ENCODE measurements around the gene KRTAP4-16. TPM values are rescaled to one million over a fixed set of nuclear protein-coding genes. Genes with fewer than 3 reads are reported as not detected.
"Not testable (repeated sequence)": the region's sequence is repeated elsewhere in the genome, so short reads cannot be mapped to it uniquely, and the experiment has no call there.

Gene KRTAP4-16
- total RNA-seq, 1 experiment from 2014 or later: not detected

DNA sequence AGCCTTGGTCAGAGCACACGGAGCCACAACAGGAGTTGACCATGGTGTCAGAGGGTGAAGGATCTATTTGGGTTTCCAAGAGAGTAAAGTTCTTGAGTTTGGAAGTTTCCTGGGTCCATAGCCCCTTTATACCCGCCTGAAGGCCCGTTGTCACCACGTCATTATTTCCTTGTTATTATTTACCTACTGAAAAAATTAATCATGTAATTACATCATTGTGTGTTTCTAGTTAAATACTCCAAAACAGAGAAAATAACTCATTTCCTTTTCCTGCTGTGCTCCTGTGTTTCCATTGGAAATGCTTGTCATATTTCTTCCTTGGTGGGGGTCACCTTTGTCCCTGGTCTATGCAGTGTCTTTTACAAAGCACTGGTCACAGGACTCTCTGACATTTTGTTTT, 4.0 kb downstream of the KRTAP4-16 start, which contains the start of gene KRTAP4-8:
KRTAP4-8 (minus strand) TSS at position 101 of the 400 bp plus-strand sequence; CDS start at position 43, 58 bp downstream.
- H4K20me1 ChIP-seq (ENCODE audit: insufficient read depth): no peaks in the 10 kb centered on the region
- peak within 1 kb of the TSS; percentile 58 for H3K27ac ChIP-seq
- intact Hi-C loops (cut with micrococcal nuclease; ENCODE audit: unreplicated experiment): no loop called here
- peaks cover 29% of the 10 kb centered on the region for H3K4me1 ChIP-seq (replicated peaks; ENCODE audit: insufficient read depth)
- TF ChIP-seq EZH2 (IDR thresholded peaks at IDR 0.05; ENCODE audit: low read depth) (no peak), CTCF (conservative IDR thresholded peaks at IDR 0.05) (no peak)
- DNase-seq: no peak
- no peak within 1 kb of the TSS for H3K4me3 ChIP-seq
- H3F3A ChIP-seq (ENCODE audit: insufficient read depth, low read depth): peaks cover 7% of the 10 kb centered on the region; the same call in 1 of the 2 replicates
- H3K79me2 ChIP-seq (ENCODE audit: low read depth): no peaks in the 10 kb centered on the region
- no peaks in the 10 kb centered on the region; the same call in 1 of the 2 replicates for H3K9me3 ChIP-seq (ENCODE audit: insufficient read depth, low read depth)
- ChIA-PET POLR2A (ENCODE audit: unreplicated experiment) (no interaction called here), CTCF (no interaction called here)
- H3K27me3 ChIP-seq (ENCODE audit: insufficient read depth, low read depth): no peaks in the 10 kb centered on the region
- no peak within 1 kb of the TSS for H2AFZ ChIP-seq
- H3K9me2 ChIP-seq (ENCODE audit: insufficient read depth): no peaks in the 10 kb centered on the region
- no peaks in the 10 kb centered on the region for H3K36me3 ChIP-seq (ENCODE audit: low read depth)
- peak within 1 kb of the TSS; percentile 37; the same call in 1 of the 2 replicates for H3K4me2 ChIP-seq
- no TSS peak for BruUV-seq (replicated peaks)

GRCh38 chr17:41096055-41096454, 6.0 kb downstream of the KRTAP4-16 start:
- Histone ChIP-seq H3K4me3 (no peak overlapping the region), H3K27ac (no peak overlapping the region), H4K20me1 (ENCODE audit: insufficient read depth) (no peaks in the 10 kb centered on the region), H3K79me2 (ENCODE audit: low read depth) (no peaks in the 10 kb centered on the region), H3K9me3 (ENCODE audit: insufficient read depth, low read depth) (no peaks in the 10 kb centered on the region; the same call in 1 of the 2 replicates), H3K9me2 (ENCODE audit: insufficient read depth) (no peaks in the 10 kb centered on the region), H2AFZ (no peak overlapping the region), H3K4me2 (no peak overlapping the region), H3K36me3 (ENCODE audit: low read depth) (no peaks in the 10 kb centered on the region), H3K27me3 (ENCODE audit: insufficient read depth, low read depth) (no peaks in the 10 kb centered on the region), H3K4me1 (replicated peaks; ENCODE audit: insufficient read depth) (peaks cover 29% of the 10 kb centered on the region), H3F3A (ENCODE audit: insufficient read depth, low read depth) (peaks cover 7% of the 10 kb centered on the region; the same call in 1 of the 2 replicates)
- TF ChIP-seq EZH2 (IDR thresholded peaks at IDR 0.05; ENCODE audit: low read depth): no peak
- no peak for TF ChIP-seq CTCF (conservative IDR thresholded peaks at IDR 0.05)
- intact Hi-C loops (cut with micrococcal nuclease; ENCODE audit: unreplicated experiment): no loop called here
- DNase-seq: no peak
- ChIA-PET POLR2A (ENCODE audit: unreplicated experiment) (no interaction called here), CTCF (no interaction called here)
- no TSS peak for BruUV-seq (replicated peaks)

- H3K36me3 ChIP-seq (ENCODE audit: low read depth); H3K4me2 ChIP-seq; DNase-seq; H3K9me3 ChIP-seq (ENCODE audit: insufficient read depth, low read depth); H2AFZ ChIP-seq; H4K20me1 ChIP-seq (ENCODE audit: insufficient read depth); POLR2A ChIA-PET (ENCODE audit: unreplicated experiment); H3K27ac ChIP-seq; BruUV-seq (replicated peaks); H3K4me3 ChIP-seq; H3F3A ChIP-seq (ENCODE audit: insufficient read depth, low read depth); H3K79me2 ChIP-seq (ENCODE audit: low read depth); H3K9me2 ChIP-seq (ENCODE audit: insufficient read depth); CTCF ChIA-PET; intact Hi-C loops (cut with micrococcal nuclease; ENCODE audit: unreplicated experiment); H3K27me3 ChIP-seq (ENCODE audit: insufficient read depth, low read depth): not testable (repeated sequence)
- peaks cover 16% of the 10 kb centered on the region for H3K4me1 ChIP-seq (replicated peaks; ENCODE audit: insufficient read depth)
Measured at GRCh38 chr17:41088760-41089352, 13.2 kb downstream of the KRTAP4-16 start.

GRCh38 chr17:41084100-41084856, 17.7 kb downstream of the KRTAP4-16 start, which contains the start of gene KRTAP4-7:
Gene KRTAP4-7 (plus strand): TSS chr17:41084150. CDS start chr17:41084207, 57 bp downstream.
- DNase-seq; H3K36me3 ChIP-seq (ENCODE audit: low read depth); H3K4me3 ChIP-seq; H3K27me3 ChIP-seq (ENCODE audit: insufficient read depth, low read depth); intact Hi-C loops (cut with micrococcal nuclease; ENCODE audit: unreplicated experiment); POLR2A ChIA-PET (ENCODE audit: unreplicated experiment); H3K79me2 ChIP-seq (ENCODE audit: low read depth); BruUV-seq (replicated peaks); H4K20me1 ChIP-seq (ENCODE audit: insufficient read depth); H3K9me2 ChIP-seq (ENCODE audit: insufficient read depth); H2AFZ ChIP-seq; CTCF ChIA-PET: not testable (repeated sequence)
- Histone ChIP-seq H3K9me3 (ENCODE audit: insufficient read depth, low read depth) (peaks cover 13% of the 10 kb centered on the region), H3K4me2 (peak within 1 kb of the TSS; percentile 56), H3F3A (ENCODE audit: insufficient read depth, low read depth) (peaks cover 13% of the 10 kb centered on the region), H3K27ac (peak within 1 kb of the TSS; percentile 69), H3K4me1 (replicated peaks; ENCODE audit: insufficient read depth) (peaks cover 35% of the 10 kb centered on the region)

DNA sequence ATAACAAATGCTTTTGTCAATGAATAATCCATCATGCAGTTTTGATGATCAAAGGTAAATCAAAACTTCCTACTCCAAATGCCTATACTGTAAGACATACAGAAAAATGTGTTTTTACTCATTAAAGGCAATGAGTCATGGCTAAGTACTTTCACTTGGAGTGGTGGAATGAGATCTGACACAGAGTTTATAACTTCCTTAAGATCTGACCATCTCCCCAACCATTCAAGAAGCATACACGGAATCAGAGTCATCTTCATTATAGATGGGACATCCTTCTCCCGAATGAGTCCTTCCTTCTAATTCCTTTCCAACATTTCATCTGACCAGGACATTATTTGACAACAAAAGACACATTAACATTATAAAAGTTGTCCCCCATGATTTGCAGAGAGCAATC, 18.6 kb downstream of the KRTAP4-16 start:
- H3K4me2 ChIP-seq: peak overlapping the region; percentile 56
- H3K79me2 ChIP-seq (ENCODE audit: low read depth); POLR2A ChIA-PET (ENCODE audit: unreplicated experiment); H4K20me1 ChIP-seq (ENCODE audit: insufficient read depth); intact Hi-C loops (cut with micrococcal nuclease; ENCODE audit: unreplicated experiment); H2AFZ ChIP-seq; H3K36me3 ChIP-seq (ENCODE audit: low read depth); H3K9me2 ChIP-seq (ENCODE audit: insufficient read depth); H3K27me3 ChIP-seq (ENCODE audit: insufficient read depth, low read depth); BruUV-seq (replicated peaks); CTCF ChIA-PET; H3K4me3 ChIP-seq: not testable (repeated sequence)
- peaks cover 13% of the 10 kb centered on the region for H3F3A ChIP-seq (ENCODE audit: insufficient read depth, low read depth)
- peaks cover 35% of the 10 kb centered on the region for H3K4me1 ChIP-seq (replicated peaks; ENCODE audit: insufficient read depth)
- peaks cover 13% of the 10 kb centered on the region for H3K9me3 ChIP-seq (ENCODE audit: insufficient read depth, low read depth)
- peak in 1 of 2 experiments; percentile 75 for DNase-seq
- peak overlapping the region; percentile 69 for H3K27ac ChIP-seq

Measured in PC-9 (cell line).